ENCODE measurements around the gene BANP. TPM values are rescaled to one million over a fixed set of nuclear protein-coding genes. Genes with fewer than 3 reads are reported as not detected.
"Not testable (repeated sequence)": the region's sequence is repeated elsewhere in the genome, so short reads cannot be mapped to it uniquely, and the experiment has no call there.

The BANP gene
- total and polyA plus RNA-seq, 2 donors (not counting 3 experiments of a cell fraction or from before 2014, with no cell fraction given): 22.4 to 33.8 TPM

- H3K27ac ChIP-seq (ENCODE audit: insufficient read depth, low read depth, low read length); H2AFZ ChIP-seq (ENCODE audit: low read depth, low read length); H3K4me1 ChIP-seq (ENCODE audit: control insufficient read depth, extremely low read depth, insufficient read depth, low read length); POLR2A ChIA-PET; H3K4me2 ChIP-seq (ENCODE audit: insufficient read depth, low read length); BruUV-seq (replicated peaks); H3K9me3 ChIP-seq (replicated peaks; ENCODE audit: control insufficient read depth, insufficient read depth, low read length); H3K4me3 ChIP-seq (replicated peaks in 1 of 3; ENCODE audit: insufficient read depth in 1 of 3, low read depth in 1 of 3, low read length in 3 of 3); H3K9ac ChIP-seq (replicated peaks; ENCODE audit: extremely low read depth, insufficient read depth, low read length); dilution Hi-C loops (cut with MboI; ENCODE audit: extremely low pct_ligation_motif_present, low sequenced_read_pairs); FAIRE-seq; intact Hi-C loops (cut with micrococcal nuclease); H3K9me1 ChIP-seq (replicated peaks; ENCODE audit: control insufficient read depth, extremely low read depth, insufficient read depth, low read length); CTCF ChIA-PET; H3K36me3 ChIP-seq (ENCODE audit: control insufficient read depth in 2 of 2, extremely low read depth in 1 of 2, insufficient read depth in 2 of 2, low read length in 2 of 2); H4K20me1 ChIP-seq (replicated peaks; ENCODE audit: control insufficient read depth, extremely low read depth, insufficient read depth, low read length); DNase-seq (ENCODE audit: low read depth, low spot score); H3K79me2 ChIP-seq (ENCODE audit: control insufficient read depth, insufficient read depth, low read length): not testable (repeated sequence)
- peaks cover 4 to 11% of the 10 kb centered on the region in 2 experiments for H3K27me3 ChIP-seq (ENCODE audit: control insufficient read depth in 2 of 2, insufficient read depth in 2 of 2, low read length in 2 of 2)
These were observed 150.4 kb downstream of the BANP start for GRCh38 chr16:88101623-88102105.

- Histone ChIP-seq H3K9ac (replicated peaks; ENCODE audit: extremely low read depth, insufficient read depth, low read length) (no peak overlapping the region), H3K9me1 (replicated peaks; ENCODE audit: control insufficient read depth, extremely low read depth, insufficient read depth, low read length) (no peaks in the 10 kb centered on the region), H3K79me2 (ENCODE audit: control insufficient read depth, insufficient read depth, low read length) (no peaks in the 10 kb centered on the region), H2AFZ (ENCODE audit: low read depth, low read length) (no peak overlapping the region), H3K27me3 (ENCODE audit: control insufficient read depth in 2 of 2, insufficient read depth in 2 of 2, low read length in 2 of 2) (peaks cover 4 to 11% of the 10 kb centered on the region in 2 experiments), H4K20me1 (replicated peaks; ENCODE audit: control insufficient read depth, extremely low read depth, insufficient read depth, low read length) (no peaks in the 10 kb centered on the region), H3K4me2 (ENCODE audit: insufficient read depth, low read length) (no peak overlapping the region), H3K27ac (ENCODE audit: insufficient read depth, low read depth, low read length) (no peak overlapping the region), H3K36me3 (ENCODE audit: control insufficient read depth in 2 of 2, extremely low read depth in 1 of 2, insufficient read depth in 2 of 2, low read length in 2 of 2) (no peaks in the 10 kb centered on the region), H3K9me3 (replicated peaks; ENCODE audit: control insufficient read depth, insufficient read depth, low read length) (no peaks in the 10 kb centered on the region), H3K4me3 (replicated peaks in 1 of 3; ENCODE audit: insufficient read depth in 1 of 3, low read depth in 1 of 3, low read length in 3 of 3) (no peak overlapping the region), H3K4me1 (ENCODE audit: control insufficient read depth, extremely low read depth, insufficient read depth, low read length) (no peaks in the 10 kb centered on the region)
- intact Hi-C loops (cut with micrococcal nuclease): no loop called here
- DNase-seq (ENCODE audit: low read depth, low spot score): no peak
- no peak for FAIRE-seq
- no TSS peak for BruUV-seq (replicated peaks)
- ChIA-PET POLR2A (no interaction called here), CTCF (no interaction called here)
- dilution Hi-C loops (cut with MboI; ENCODE audit: extremely low pct_ligation_motif_present, low sequenced_read_pairs): no loop called here
- no peak for TF ChIP-seq POLR2AphosphoS5 (IDR thresholded peaks at IDR 0.05; ENCODE audit: insufficient read depth, low read depth, low read length)
- no peak for TF ChIP-seq MAX (IDR thresholded peaks at IDR 0.05; ENCODE audit: insufficient read depth, insufficient read length)
- TF ChIP-seq GATA2 (IDR thresholded peaks at IDR 0.05; ENCODE audit: insufficient read depth, insufficient read length, low read depth, low read length): no peak
- no peak for TF ChIP-seq POLR2A (IDR thresholded peaks at IDR 0.05; ENCODE audit: low read depth, low read length)
- TF ChIP-seq FOS (IDR thresholded peaks at IDR 0.05; ENCODE audit: borderline replicate concordance, insufficient read depth, low read length): no peak
- TF ChIP-seq MYC (IDR thresholded peaks at IDR 0.05; ENCODE audit: low read depth, low read length): no peak
- TF ChIP-seq EZH2 (IDR thresholded peaks at IDR 0.05; ENCODE audit: borderline replicate concordance, low read depth, low read length, severe bottlenecking): no peak
- no peak for TF ChIP-seq JUN (IDR thresholded peaks at IDR 0.05; ENCODE audit: borderline replicate concordance, insufficient read depth, insufficient read length, low read depth)
These were observed 151.4 kb downstream of the BANP start for GRCh38 chr16:88102597-88102996.

Data from endothelial cell of umbilical vein (primary cell).